ENCODE data around the gene CTSH.

Gene CTSH, protein sequence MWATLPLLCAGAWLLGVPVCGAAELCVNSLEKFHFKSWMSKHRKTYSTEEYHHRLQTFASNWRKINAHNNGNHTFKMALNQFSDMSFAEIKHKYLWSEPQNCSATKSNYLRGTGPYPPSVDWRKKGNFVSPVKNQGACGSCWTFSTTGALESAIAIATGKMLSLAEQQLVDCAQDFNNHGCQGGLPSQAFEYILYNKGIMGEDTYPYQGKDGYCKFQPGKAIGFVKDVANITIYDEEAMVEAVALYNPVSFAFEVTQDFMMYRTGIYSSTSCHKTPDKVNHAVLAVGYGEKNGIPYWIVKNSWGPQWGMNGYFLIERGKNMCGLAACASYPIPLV

DNA sequence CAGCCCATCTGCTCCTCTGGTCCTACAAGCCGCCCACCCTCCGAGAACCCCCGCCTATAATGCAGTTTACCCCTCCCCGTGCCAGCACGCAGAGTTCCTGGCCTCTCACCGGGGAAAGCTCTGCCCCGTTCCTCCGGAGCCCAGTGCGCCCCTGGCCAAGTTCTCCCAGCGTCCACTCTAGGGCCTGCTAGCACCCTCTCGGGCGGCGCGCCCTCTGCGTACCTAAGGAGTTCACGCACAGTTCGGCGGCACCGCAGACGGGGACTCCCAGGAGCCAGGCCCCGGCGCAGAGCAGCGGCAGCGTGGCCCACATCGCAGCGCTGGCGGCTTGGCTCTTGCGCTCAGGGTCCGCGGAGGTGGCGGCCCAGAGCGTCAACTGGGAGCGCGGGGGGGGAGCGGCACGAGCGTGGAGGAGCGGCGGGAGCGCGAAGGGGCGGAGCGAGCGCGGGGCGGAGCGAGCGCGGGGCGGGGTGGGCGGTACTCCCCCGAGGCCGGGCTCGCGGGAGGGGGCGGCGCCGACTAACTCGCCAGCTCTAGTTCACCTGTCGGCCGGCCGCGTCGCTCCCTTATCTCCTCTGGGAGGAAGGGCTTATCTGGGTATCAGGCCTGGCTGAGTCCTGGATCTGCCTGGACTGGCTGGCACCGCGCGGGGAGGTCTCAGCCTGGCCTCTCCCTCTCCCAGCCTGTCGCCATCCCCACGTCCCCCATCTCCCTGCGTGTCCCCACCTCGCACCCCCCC is at the start of gene CTSH:
TSS of gene CTSH (minus strand) at position 378 of the 739 bp plus-strand sequence. CDS start at position 313, 65 bp downstream.
- peaks cover 17% of the 10 kb centered on the region for H3K27me3 ChIP-seq (replicated peaks)
- in situ Hi-C loops (cut with HindIII; ENCODE audit: low pct_ligation_motif_present, low sequenced_read_pairs): no loop called here
- no peak within 1 kb of the TSS for H3K27ac ChIP-seq
- DNase-seq: no peak
- peak within 1 kb of the TSS; percentile 49 for H3K4me3 ChIP-seq (ENCODE audit: low read depth, low read length)
- TF ChIP-seq, protein P1, sequence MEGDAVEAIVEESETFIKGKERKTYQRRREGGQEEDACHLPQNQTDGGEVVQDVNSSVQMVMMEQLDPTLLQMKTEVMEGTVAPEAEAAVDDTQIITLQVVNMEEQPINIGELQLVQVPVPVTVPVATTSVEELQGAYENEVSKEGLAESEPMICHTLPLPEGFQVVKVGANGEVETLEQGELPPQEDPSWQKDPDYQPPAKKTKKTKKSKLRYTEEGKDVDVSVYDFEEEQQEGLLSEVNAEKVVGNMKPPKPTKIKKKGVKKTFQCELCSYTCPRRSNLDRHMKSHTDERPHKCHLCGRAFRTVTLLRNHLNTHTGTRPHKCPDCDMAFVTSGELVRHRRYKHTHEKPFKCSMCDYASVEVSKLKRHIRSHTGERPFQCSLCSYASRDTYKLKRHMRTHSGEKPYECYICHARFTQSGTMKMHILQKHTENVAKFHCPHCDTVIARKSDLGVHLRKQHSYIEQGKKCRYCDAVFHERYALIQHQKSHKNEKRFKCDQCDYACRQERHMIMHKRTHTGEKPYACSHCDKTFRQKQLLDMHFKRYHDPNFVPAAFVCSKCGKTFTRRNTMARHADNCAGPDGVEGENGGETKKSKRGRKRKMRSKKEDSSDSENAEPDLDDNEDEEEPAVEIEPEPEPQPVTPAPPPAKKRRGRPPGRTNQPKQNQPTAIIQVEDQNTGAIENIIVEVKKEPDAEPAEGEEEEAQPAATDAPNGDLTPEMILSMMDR (IDR thresholded peaks at IDR 0.05; ENCODE audit: low read depth, low read length, missing control alignments): no peak
- H3K36me3 ChIP-seq (replicated peaks): no peaks in the 10 kb centered on the region

DNA sequence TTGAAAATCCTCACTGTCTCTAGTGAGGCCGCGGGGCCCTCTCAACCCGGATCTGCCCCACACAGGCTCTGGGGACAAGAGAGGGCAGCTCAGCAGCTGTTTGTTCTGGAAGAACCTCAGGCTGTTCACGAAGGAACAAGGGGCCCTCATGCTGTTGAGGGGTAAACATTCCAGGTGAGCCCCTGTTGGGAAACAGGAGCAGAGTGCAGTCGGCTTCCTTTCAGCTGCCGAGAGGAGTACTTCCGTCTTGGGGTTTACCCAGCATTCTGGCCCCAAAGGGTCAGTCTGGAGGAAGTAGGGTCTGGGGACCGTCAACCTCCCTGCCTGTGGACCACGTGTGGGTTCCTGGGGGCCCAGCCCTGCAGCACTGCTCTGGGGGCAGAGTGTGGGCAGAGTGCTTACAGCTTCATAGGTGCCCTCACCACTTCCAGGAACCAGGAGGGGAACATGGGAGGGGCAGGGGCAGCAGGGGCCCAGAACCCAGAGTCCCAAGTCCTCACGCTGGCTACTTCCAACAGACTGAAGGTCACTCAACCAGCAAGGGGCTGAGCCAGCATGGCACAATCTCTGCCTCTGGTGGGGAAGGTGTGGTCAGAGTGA is 49.2 kb upstream of the CTSH start:
- in situ Hi-C loops (cut with HindIII; ENCODE audit: low pct_ligation_motif_present, low sequenced_read_pairs): no loop called here
- Histone ChIP-seq H3K27me3 (replicated peaks) (no peaks in the 10 kb centered on the region), H3K27ac (no peak overlapping the region), H3K36me3 (replicated peaks) (no peaks in the 10 kb centered on the region), H3K4me3 (ENCODE audit: low read depth, low read length) (no peak overlapping the region)
- TF ChIP-seq, protein P1 (IDR thresholded peaks at IDR 0.05; ENCODE audit: low read depth, low read length, missing control alignments): no peak
- no peak for DNase-seq

DNA sequence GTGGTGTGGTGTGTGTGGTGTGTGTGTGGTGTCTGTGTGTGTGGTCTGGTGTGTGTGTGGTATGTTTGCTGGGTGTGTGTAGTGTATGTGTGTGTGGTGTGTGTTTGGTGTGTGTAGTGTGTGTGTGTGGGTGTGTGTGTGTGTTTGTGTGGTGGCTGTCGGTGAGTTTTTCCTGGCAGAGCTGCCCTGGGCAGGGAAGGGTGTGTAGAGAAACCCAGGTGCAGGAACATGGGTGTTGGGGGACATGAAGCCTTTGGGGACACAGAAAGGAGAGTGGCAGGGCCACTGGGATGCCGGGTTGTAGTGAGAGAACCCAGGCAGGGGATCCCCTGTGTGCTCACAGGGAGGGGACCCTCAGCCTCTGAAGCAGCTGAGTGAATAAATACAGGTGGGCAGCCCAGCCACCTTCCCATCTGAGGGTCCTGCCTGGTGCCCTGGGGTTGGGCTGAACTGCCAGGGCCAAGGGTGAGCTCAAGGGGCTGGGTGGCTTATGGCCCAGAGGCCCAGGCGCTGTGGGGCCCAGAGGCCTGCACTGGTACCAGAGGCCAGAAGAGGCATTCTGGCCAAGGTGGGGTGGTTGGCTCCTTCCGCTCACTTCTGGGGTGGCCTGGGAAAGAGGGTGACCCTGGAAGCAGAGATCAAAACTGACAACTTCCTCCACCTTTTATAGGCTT is 48.5 kb upstream of the CTSH start:
- DNase-seq: no peak
- H3K4me3 ChIP-seq (ENCODE audit: low read depth, low read length): no peak overlapping the region
- no peaks in the 10 kb centered on the region for H3K36me3 ChIP-seq (replicated peaks)
- in situ Hi-C loops (cut with HindIII; ENCODE audit: low pct_ligation_motif_present, low sequenced_read_pairs): no loop called here
- TF ChIP-seq, protein P1 (IDR thresholded peaks at IDR 0.05; ENCODE audit: low read depth, low read length, missing control alignments): no peak
- H3K27me3 ChIP-seq (replicated peaks): no peaks in the 10 kb centered on the region
- H3K27ac ChIP-seq: no peak overlapping the region

DNA sequence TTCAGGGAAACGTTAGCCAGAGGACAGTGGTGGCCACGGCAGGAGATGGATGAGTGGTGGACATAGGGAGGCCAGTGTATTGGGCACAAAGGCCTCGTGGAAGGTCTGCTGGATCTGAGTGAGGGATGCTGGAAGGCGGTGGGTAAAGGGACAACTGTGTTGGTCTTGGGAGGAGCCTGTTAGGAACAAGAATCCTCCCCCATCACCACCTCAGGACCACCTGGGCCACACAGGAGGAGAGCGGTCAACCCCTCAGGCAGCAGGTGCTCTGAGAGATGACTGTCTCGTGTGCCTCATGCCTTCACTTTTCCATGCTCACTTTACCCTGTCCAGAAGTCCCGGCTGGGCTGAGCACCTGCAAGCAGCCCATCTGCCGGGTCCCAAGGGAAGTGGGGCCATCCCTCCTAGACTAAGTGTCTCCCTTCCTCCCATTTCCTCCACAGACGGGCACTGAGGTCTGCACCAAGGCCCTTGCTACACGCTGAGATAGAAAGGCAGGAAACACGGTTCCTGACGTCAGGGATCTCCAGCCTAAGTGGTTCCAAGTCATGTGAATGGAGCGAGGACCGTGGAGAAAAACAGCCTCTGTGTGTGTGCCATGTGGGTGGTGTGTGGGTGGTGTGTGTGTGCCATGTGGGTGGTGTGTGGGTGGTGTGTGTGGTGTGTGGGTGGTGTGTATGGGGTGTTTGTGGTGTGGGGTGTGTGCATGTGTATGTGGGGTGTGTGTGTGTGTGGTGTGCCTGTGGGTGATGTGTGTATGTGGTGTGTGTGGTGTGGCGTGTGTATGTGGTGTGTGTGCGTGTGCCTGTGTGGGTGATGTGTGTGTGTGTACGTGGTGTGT is 47.8 kb upstream of the CTSH start:
- H3K4me3 ChIP-seq (ENCODE audit: low read depth, low read length): no peak overlapping the region
- in situ Hi-C loops (cut with HindIII; ENCODE audit: low pct_ligation_motif_present, low sequenced_read_pairs): no loop called here
- H3K36me3 ChIP-seq (replicated peaks): no peaks in the 10 kb centered on the region
- no peaks in the 10 kb centered on the region for H3K27me3 ChIP-seq (replicated peaks)
- DNase-seq: no peak
- TF ChIP-seq, protein P1 (IDR thresholded peaks at IDR 0.05; ENCODE audit: low read depth, low read length, missing control alignments): no peak
- H3K27ac ChIP-seq: no peak overlapping the region

DNA sequence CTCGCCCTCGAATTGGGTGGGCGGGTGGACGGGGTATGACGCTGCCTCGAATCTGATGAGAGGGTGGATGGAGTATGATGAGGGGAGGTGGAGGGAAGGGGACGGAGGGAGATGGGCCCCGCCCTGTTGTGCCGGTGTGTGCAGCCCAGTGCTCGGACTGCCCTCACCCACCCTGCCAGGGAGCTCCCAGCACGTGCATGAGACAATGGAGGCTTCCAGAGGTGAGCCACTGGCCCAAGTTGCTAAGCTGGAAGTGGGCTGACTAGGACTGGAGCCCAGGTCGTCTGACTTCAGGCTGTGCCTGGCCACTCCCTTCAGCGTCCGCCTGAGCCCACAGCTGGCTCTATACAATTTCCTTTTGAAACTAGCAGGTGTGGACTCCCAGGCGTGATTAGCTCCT is 47.0 kb upstream of the CTSH start:
- in situ Hi-C loops (cut with HindIII; ENCODE audit: low pct_ligation_motif_present, low sequenced_read_pairs): no loop called here
- TF ChIP-seq, protein P1 (IDR thresholded peaks at IDR 0.05; ENCODE audit: low read depth, low read length, missing control alignments): no peak
- no peak overlapping the region for H3K27ac ChIP-seq

More for the DNA sequence above, 47.0 kb upstream of the CTSH start:
- Histone ChIP-seq H3K36me3 (replicated peaks) (no peaks in the 10 kb centered on the region), H3K27me3 (replicated peaks) (no peaks in the 10 kb centered on the region), H3K4me3 (ENCODE audit: low read depth, low read length) (no peak overlapping the region)
- no peak for DNase-seq
